ENCODE measurements around the gene CEP19. TPM values are rescaled to one million over a fixed set of nuclear protein-coding genes. Genes with fewer than 3 reads are reported as not detected.

CEP19 gene
- total RNA-seq, 4 donors from 2014 or later, result 1.7 to 5.9 TPM; not detected in 2

- no peaks in the 10 kb centered on the region for H3K4me1 ChIP-seq
- no peaks in the 10 kb centered on the region for H3K9me3 ChIP-seq
- intact Hi-C loops (cut with DNase I; ENCODE audit: low total_unique reads), result no loop called here
- peak; percentile 88 for DNase-seq
- peak within 1 kb of the TSS; percentile 47 to 87 for H3K4me3 ChIP-seq
- peak within 1 kb of the TSS; percentile 95 to 97 for H3K27ac ChIP-seq
- H3K27me3 ChIP-seq, result no peaks in the 10 kb centered on the region
- no peaks in the 10 kb centered on the region for H3K36me3 ChIP-seq
- peak; percentile 51 to 74 for TF ChIP-seq POLR2A (IDR thresholded peaks at IDR 0.05)
- TF ChIP-seq CTCF (IDR thresholded peaks at IDR 0.05), result peak in 2 of 4 experiments; percentile 6 to 7
These were observed 27.8 kb upstream of the CEP19 start, which contains the start of gene PAK2 for GRCh38 chr3:196739671-196740480. Gene PAK2 (plus strand): TSS chr3:196739857. CDS start chr3:196782647, 42,790 bp downstream.

- Histone ChIP-seq H3K9me3 (no peaks in the 10 kb centered on the region), H3K4me1 (no peaks in the 10 kb centered on the region), H3K27ac (no peak overlapping the region), H3K36me3 (no peaks in the 10 kb centered on the region), H3K27me3 (no peaks in the 10 kb centered on the region), H3K4me3 (no peak overlapping the region)
- TF ChIP-seq POLR2A (IDR thresholded peaks at IDR 0.05), result no peak
- no peak for TF ChIP-seq CTCF (IDR thresholded peaks at IDR 0.05)
- DNase-seq, result no peak
- intact Hi-C loops (cut with DNase I; ENCODE audit: low total_unique reads), result no loop called here
These were observed 25.6 kb upstream of the CEP19 start for GRCh38 chr3:196737655-196738054.

GRCh38 chr3:196736670-196737374, 24.8 kb upstream of the CEP19 start:
- intact Hi-C loops (cut with DNase I; ENCODE audit: low total_unique reads), result no loop called here
- DNase-seq, result no peak
- TF ChIP-seq CTCF (IDR thresholded peaks at IDR 0.05), result no peak

GRCh38 chr3:196735751-196736150, 23.7 kb upstream of the CEP19 start:
- intact Hi-C loops (cut with DNase I; ENCODE audit: low total_unique reads), result no loop called here
- DNase-seq, result no peak
- no peaks in the 10 kb centered on the region for H3K36me3 ChIP-seq
- H3K9me3 ChIP-seq, result no peaks in the 10 kb centered on the region
- no peak overlapping the region for H3K27ac ChIP-seq
- no peak overlapping the region for H3K4me3 ChIP-seq
- H3K27me3 ChIP-seq, result no peaks in the 10 kb centered on the region
- no peaks in the 10 kb centered on the region for H3K4me1 ChIP-seq
- TF ChIP-seq POLR2A (IDR thresholded peaks at IDR 0.05) (no peak), CTCF (IDR thresholded peaks at IDR 0.05) (no peak)

More at GRCh38 chr3:196736670-196737374, 24.8 kb upstream of the CEP19 start:
- Histone ChIP-seq H3K4me3 (no peak overlapping the region), H3K4me1 (no peaks in the 10 kb centered on the region), H3K27ac (no peak overlapping the region), H3K9me3 (no peaks in the 10 kb centered on the region), H3K27me3 (no peaks in the 10 kb centered on the region), H3K36me3 (no peaks in the 10 kb centered on the region)

Data from uterus (tissue), 4 donors.